Osteocyte (in vitro differentiated cells): ENCODE data around the gene BATF3. TPM values are rescaled to one million over a fixed set of nuclear protein-coding genes. Genes with fewer than 3 reads are reported as not detected.

Experiments used
- DNase-seq: peaks from one replicate; pipeline ENCODE4 v3.0.0; 2021; ENCODE audit warnings: mixed read lengths; ENCODE audit not compliant: unreplicated experiment; ENCODE audit errors: extremely low spot score
- H3K27ac Mint-ChIP-seq: one replicate; pipeline ENCODE4 v1.8.0; 2021; ENCODE audit warnings: mild to moderate bottlenecking, mixed read lengths; ENCODE audit not compliant: unreplicated experiment
- H3K27me3 Mint-ChIP-seq: one replicate; pipeline ENCODE4 v1.8.0; 2021; ENCODE audit warnings: mixed read lengths; ENCODE audit not compliant: unreplicated experiment
- H3K36me3 Mint-ChIP-seq: one replicate; pipeline ENCODE4 v1.8.0; 2021; ENCODE audit warnings: mixed read lengths; ENCODE audit not compliant: unreplicated experiment
- H3K4me1 Mint-ChIP-seq: one replicate; pipeline ENCODE4 v1.8.0; 2021; ENCODE audit warnings: mixed read lengths; ENCODE audit not compliant: unreplicated experiment
- H3K4me3 Mint-ChIP-seq: one replicate; pipeline ENCODE4 v1.8.0; 2021; ENCODE audit warnings: mild to moderate bottlenecking, moderate library complexity, mixed read lengths; ENCODE audit not compliant: unreplicated experiment
- H3K9me3 Mint-ChIP-seq: one replicate; pipeline ENCODE4 v1.8.0; 2021; ENCODE audit warnings: mixed read lengths; ENCODE audit not compliant: unreplicated experiment
- CTCF ChIP-seq: fragments of 200-600 bp; sonication (generic); IDR thresholded peaks from 2 replicates; pipeline ENCODE4 v1.5.0; 2021; ENCODE audit warnings: antibody characterized with exemption, mild to moderate bottlenecking, moderate library complexity
- total RNA-seq: library from RNA; stranded (reverse); gene quantifications from 2 replicates; pipeline ENCODE4 v1.2.1, GENCODE V29; 2021

The BATF3 gene
- total RNA-seq, 1 donor from 2014 or later, result 0.56 TPM

GRCh38 chr1:212637902-212638301 is 61.7 kb downstream of the BATF3 start:
- Mint-ChIP-seq H3K27ac (peak overlapping the region; percentile 67), H3K36me3 (no peaks in the 10 kb centered on the region), H3K9me3 (peaks cover 8% of the 10 kb centered on the region), H3K4me1 (peaks cover 17% of the 10 kb centered on the region), H3K27me3 (peaks cover 38% of the 10 kb centered on the region), H3K4me3 (no peak overlapping the region)
- TF ChIP-seq CTCF, result no peak
- DNase-seq, result no peak

Other genes starting within 250 kb of the BATF3 start
- gene ATF3, start 91.1 kb downstream of the BATF3 start, total RNA-seq, result 18.7 and 45.3 TPM in 2 replicates
- 28.7 and 29.4 TPM in 2 replicates for gene NSL1, start 91.9 kb upstream of the BATF3 start, total RNA-seq
- gene TATDN3, start 92.1 kb upstream of the BATF3 start, total RNA-seq, result 13.0 and 15.6 TPM in 2 replicates
- gene SPATA45, start 147.8 kb upstream of the BATF3 start, total RNA-seq, result not detected in 2 replicates
- 4.9 and 7.1 TPM in 2 replicates for gene FLVCR1, start 158.4 kb upstream of the BATF3 start, total RNA-seq